GM13977 (cell line): Measurements from ENCODE around the gene ELFN1.

Experiments
- DNase-seq: peaks from one replicate; pipeline ENCODE4 v3.0.0; 2012; ENCODE audit warnings: low spot score
- CTCF ChIP-seq: IDR thresholded peaks from 2 replicates; pipeline ENCODE4 v1.5.1; 2012; ENCODE audit warnings: mild to moderate bottlenecking, control low read depth; ENCODE audit not compliant: insufficient read depth; ENCODE audit errors: extremely low read depth, missing control alignments
- in situ Hi-C: fragments of 300-500 bp; cut with MboI; formaldehyde crosslinking; loops from one replicate; pipeline ENCODE4 v1.12.0; 2022; ENCODE audit warnings: low sequenced_read_pairs, low pct_unique_long_range_greater_than_20kb, mixed read lengths, inconsistent platforms; ENCODE audit not compliant: unreplicated experiment

ELFN1 gene

GRCh38 chr7:1693991-1694524 is 24.0 kb downstream of the ELFN1 start:
- DNase-seq, result no peak
- no peak for TF ChIP-seq CTCF
- in situ Hi-C loops, result no loop called here

GRCh38 chr7:1694611-1695511 is 24.8 kb downstream of the ELFN1 start:
- in situ Hi-C loops, result no loop called here
- no peak for DNase-seq
- no peak for TF ChIP-seq CTCF

- TF ChIP-seq CTCF, result no peak
- in situ Hi-C loops, result no loop called here
- DNase-seq, result no peak
Observed at GRCh38 chr7:1695800-1696454, 25.9 kb downstream of the ELFN1 start.

GRCh38 chr7:1696671-1697498 is 26.8 kb downstream of the ELFN1 start:
- DNase-seq, result no peak
- in situ Hi-C loops, result no loop called here
- no peak for TF ChIP-seq CTCF

DNA sequence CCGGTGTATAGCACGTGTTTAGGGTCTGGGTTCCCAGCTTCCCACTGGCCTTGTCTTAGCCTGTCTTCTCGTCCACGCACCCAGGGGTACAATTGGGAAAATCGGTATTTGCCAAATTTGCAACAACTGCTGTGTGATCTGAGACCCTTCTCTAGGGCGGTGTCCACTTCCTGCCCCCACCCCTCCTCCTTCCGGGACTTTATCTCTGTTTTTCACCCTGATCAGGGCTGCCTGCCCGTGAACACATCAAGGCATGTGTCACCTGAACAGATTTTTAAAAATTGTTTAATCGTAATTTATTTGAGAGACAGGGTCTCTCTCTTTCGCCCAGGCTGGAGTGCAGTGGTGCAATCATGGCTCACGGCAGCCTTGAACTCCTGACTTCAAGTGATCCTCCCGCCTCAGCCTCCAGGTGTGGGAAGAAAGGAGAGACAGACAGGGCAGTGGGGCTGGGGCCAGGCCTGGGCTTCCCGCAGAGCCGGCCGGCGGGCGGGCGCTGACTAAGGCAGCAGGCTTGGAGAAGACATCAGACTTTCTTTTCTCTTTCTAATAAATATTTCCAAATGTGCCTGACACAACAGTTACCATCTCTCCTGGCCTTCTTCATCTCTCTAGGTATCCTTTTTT is 27.5 kb downstream of the ELFN1 start:
- DNase-seq, result no peak
- in situ Hi-C loops, result no loop called here
- TF ChIP-seq CTCF, result no peak

- TF ChIP-seq CTCF, result no peak
- DNase-seq, result no peak
- in situ Hi-C loops, result no loop called here
Observed at GRCh38 chr7:1698201-1698600, 28.1 kb downstream of the ELFN1 start.
